ENCODE measurements around the gene WDFY4. TPM values are rescaled to one million over a fixed set of nuclear protein-coding genes. Genes with fewer than 3 reads are reported as not detected.

WDFY4 gene
- total RNA-seq, 1 experiment from 2014 or later: 0.23 TPM

- BruUV-seq (replicated peaks): no TSS peak
- no peak for DNase-seq (ENCODE audit: low read depth, low spot score)
- CTCF ChIA-PET: no interaction called here
- ATAC-seq: no peak
- POLR2A ChIA-PET: no interaction called here
- intact Hi-C loops (cut with micrococcal nuclease; ENCODE audit: unreplicated experiment): no loop called here
- Histone ChIP-seq H3K9me3 (ENCODE audit: control insufficient read depth, insufficient read depth, low read depth, low read length) (no peaks in the 10 kb centered on the region), H3K4me3 (ENCODE audit: low read depth in 2 of 2, low read length in 2 of 2) (no peak overlapping the region), H3K27ac (ENCODE audit: low read length) (no peak overlapping the region), H3K4me1 (ENCODE audit: control insufficient read depth, insufficient read depth, low read length) (no peaks in the 10 kb centered on the region), H3K27me3 (ENCODE audit: control insufficient read depth, insufficient read depth, low read length) (peaks cover 2% of the 10 kb centered on the region; the same call in 1 of the 2 replicates), H3K36me3 (ENCODE audit: control insufficient read depth, insufficient read depth, low read length) (no peaks in the 10 kb centered on the region)
- in situ Hi-C loops (cut with HindIII; ENCODE audit: low pct_unique_long_range_greater_than_20kb, low sequenced_read_pairs): no loop called here
- no peak for TF ChIP-seq TCF7L2 (IDR thresholded peaks at IDR 0.05; ENCODE audit: low read depth, low read length)
- TF ChIP-seq, protein P1, sequence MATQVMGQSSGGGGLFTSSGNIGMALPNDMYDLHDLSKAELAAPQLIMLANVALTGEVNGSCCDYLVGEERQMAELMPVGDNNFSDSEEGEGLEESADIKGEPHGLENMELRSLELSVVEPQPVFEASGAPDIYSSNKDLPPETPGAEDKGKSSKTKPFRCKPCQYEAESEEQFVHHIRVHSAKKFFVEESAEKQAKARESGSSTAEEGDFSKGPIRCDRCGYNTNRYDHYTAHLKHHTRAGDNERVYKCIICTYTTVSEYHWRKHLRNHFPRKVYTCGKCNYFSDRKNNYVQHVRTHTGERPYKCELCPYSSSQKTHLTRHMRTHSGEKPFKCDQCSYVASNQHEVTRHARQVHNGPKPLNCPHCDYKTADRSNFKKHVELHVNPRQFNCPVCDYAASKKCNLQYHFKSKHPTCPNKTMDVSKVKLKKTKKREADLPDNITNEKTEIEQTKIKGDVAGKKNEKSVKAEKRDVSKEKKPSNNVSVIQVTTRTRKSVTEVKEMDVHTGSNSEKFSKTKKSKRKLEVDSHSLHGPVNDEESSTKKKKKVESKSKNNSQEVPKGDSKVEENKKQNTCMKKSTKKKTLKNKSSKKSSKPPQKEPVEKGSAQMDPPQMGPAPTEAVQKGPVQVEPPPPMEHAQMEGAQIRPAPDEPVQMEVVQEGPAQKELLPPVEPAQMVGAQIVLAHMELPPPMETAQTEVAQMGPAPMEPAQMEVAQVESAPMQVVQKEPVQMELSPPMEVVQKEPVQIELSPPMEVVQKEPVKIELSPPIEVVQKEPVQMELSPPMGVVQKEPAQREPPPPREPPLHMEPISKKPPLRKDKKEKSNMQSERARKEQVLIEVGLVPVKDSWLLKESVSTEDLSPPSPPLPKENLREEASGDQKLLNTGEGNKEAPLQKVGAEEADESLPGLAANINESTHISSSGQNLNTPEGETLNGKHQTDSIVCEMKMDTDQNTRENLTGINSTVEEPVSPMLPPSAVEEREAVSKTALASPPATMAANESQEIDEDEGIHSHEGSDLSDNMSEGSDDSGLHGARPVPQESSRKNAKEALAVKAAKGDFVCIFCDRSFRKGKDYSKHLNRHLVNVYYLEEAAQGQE (IDR thresholded peaks at IDR 0.05; ENCODE audit: insufficient read depth in 1 of 2, low read depth in 2 of 2, low read length in 1 of 2): no peak
- no peak for TF ChIP-seq CTCF (IDR thresholded peaks at IDR 0.05)
- TF ChIP-seq POLR2AphosphoS5 (IDR thresholded peaks at IDR 0.05; ENCODE audit: low read depth, low read length): no peak
- no peak for TF ChIP-seq SIN3A (IDR thresholded peaks at IDR 0.05; ENCODE audit: borderline replicate concordance, insufficient read depth, low read depth, low read length)
Observed at GRCh38 chr10:48694371-48695030, 9.8 kb downstream of the WDFY4 start.

DNA sequence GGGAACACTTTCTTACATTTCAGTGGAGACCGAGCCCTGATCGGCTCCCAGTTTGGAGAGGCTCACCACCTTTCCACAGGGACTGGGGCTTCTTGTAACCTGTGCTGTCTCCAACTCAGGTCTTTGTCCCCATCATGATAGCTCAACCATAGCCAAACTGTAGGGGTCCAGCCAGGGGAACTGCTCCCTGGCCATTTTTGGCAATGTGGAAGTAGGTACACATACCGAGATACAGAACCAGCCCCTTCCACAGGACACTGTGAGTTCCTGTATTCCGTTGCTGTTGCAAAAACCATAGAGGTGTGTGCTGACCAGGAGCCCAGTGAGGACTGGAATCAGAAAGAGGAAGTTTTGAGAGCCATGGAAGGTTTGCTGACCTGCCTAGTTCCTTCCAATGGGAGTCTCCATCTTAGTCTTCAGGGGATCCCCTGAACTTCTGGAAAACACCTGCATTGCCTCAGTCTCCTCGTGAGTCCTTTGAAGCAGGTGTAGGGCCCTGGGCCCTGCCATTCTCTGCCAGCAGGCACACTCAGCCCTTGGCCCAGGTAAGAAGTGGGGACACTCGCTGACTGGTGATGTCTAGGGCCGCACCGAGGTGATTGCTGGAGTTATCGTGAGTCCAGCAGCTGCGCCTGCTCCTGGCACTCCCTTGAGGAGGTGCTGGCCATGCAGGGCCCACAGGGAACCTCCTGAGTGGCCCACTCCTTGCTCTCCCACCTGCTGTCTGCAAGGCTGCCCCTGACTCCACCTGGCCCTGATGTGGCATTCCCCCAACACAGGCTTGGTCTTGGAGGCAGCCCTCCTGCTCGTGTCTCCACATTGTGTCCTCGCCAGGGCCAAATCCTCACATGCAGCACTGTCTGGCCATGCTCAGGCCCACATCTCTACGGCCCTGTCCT is 11.2 kb downstream of the WDFY4 start:
- Histone ChIP-seq H3K4me3 (ENCODE audit: low read depth in 2 of 2, low read length in 2 of 2) (no peak overlapping the region), H3K27ac (ENCODE audit: low read length) (no peak overlapping the region), H3K9me3 (ENCODE audit: control insufficient read depth, insufficient read depth, low read depth, low read length) (no peaks in the 10 kb centered on the region), H3K4me1 (ENCODE audit: control insufficient read depth, insufficient read depth, low read length) (no peaks in the 10 kb centered on the region), H3K27me3 (ENCODE audit: control insufficient read depth, insufficient read depth, low read length) (peaks cover 2% of the 10 kb centered on the region; the same call in 1 of the 2 replicates), H3K36me3 (ENCODE audit: control insufficient read depth, insufficient read depth, low read length) (no peaks in the 10 kb centered on the region)
- ATAC-seq (no peak), DNase-seq (ENCODE audit: low read depth, low spot score) (no peak)
- ChIA-PET CTCF (no interaction called here), POLR2A (no interaction called here)
- TF ChIP-seq CTCF (IDR thresholded peaks at IDR 0.05): no peak
- TF ChIP-seq, protein P1 (IDR thresholded peaks at IDR 0.05; ENCODE audit: insufficient read depth in 1 of 2, low read depth in 2 of 2, low read length in 1 of 2): no peak
- no peak for TF ChIP-seq SIN3A (IDR thresholded peaks at IDR 0.05; ENCODE audit: borderline replicate concordance, insufficient read depth, low read depth, low read length)
- TF ChIP-seq POLR2AphosphoS5 (IDR thresholded peaks at IDR 0.05; ENCODE audit: low read depth, low read length): no peak
- no peak for TF ChIP-seq TCF7L2 (IDR thresholded peaks at IDR 0.05; ENCODE audit: low read depth, low read length)
- intact Hi-C loops (cut with micrococcal nuclease; ENCODE audit: unreplicated experiment): no loop called here
- BruUV-seq (replicated peaks): no TSS peak
- in situ Hi-C loops (cut with HindIII; ENCODE audit: low pct_unique_long_range_greater_than_20kb, low sequenced_read_pairs): no loop called here
